Thyroid gland (tissue), 4 donors: ENCODE results near the gene HSD17B4.

Experiments
- POLR2A ChIP-seq, 2 donors: fragments of 450-650 bp; IDR thresholded peaks; one replicate each; pipeline ENCODE4 v1.6.1; 2017; ENCODE audit warnings: antibody characterized with exemption in 2 of 2, mild to moderate bottlenecking in 2 of 2, moderate library complexity in 1 of 2
- TF ChIP-seq, protein P1 (sequence below), 6 experiments: fragments of 200-600 bp in 3 of 6; fragments of 450-650 bp in 3 of 6; sonication (generic) in 3 of 6; IDR thresholded peaks; one replicate each; pipeline ENCODE4 v1.5.1; 2016 to 2019; ENCODE audit warnings: antibody characterized with exemption in 6 of 6, mild to moderate bottlenecking in 2 of 6, inconsistent platforms in 1 of 6, moderate library complexity in 1 of 6

DNA sequence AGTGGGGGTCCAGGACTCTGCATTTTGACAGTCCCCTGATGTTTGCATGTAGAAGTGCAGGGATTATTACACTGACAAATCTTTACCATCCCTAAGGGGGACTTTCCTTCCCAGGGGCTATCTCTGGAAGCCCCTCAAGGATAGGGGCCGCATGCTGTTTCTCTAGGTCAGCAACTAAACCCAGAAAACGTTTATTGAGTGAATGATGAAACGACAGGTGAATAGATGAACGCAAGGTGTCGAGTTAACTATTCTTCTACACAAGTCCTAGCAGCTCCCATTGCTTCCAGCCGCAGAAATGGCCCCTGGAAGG is 281 bp upstream of the HSD17B4 start:
- no peak for TF ChIP-seq POLR2A (IDR thresholded peaks at IDR 0.05)
- TF ChIP-seq, protein P1, sequence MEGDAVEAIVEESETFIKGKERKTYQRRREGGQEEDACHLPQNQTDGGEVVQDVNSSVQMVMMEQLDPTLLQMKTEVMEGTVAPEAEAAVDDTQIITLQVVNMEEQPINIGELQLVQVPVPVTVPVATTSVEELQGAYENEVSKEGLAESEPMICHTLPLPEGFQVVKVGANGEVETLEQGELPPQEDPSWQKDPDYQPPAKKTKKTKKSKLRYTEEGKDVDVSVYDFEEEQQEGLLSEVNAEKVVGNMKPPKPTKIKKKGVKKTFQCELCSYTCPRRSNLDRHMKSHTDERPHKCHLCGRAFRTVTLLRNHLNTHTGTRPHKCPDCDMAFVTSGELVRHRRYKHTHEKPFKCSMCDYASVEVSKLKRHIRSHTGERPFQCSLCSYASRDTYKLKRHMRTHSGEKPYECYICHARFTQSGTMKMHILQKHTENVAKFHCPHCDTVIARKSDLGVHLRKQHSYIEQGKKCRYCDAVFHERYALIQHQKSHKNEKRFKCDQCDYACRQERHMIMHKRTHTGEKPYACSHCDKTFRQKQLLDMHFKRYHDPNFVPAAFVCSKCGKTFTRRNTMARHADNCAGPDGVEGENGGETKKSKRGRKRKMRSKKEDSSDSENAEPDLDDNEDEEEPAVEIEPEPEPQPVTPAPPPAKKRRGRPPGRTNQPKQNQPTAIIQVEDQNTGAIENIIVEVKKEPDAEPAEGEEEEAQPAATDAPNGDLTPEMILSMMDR (IDR thresholded peaks at IDR 0.05) = no peak
